ENCODE data around the gene ZNF30. TPM values are rescaled to one million over a fixed set of nuclear protein-coding genes. Genes with fewer than 3 reads are reported as not detected.

The ZNF30 gene
- total and polyA plus RNA-seq, 8 donors, result 1.1 to 3.1 (median 2.5) TPM

GRCh38 chr19:34936184-34936583 lies 9.5 kb downstream of the ZNF30 start:
- intact Hi-C loops (cut with DNase I), result no loop called here
- H3K9me3 ChIP-seq, result no peaks in the 10 kb centered on the region
- 99 to 100% methylated on average over 4 of the region's 4 CpGs for WGBS, 2 donors
- H3K4me1 ChIP-seq, result no peaks in the 10 kb centered on the region
- no peak for ATAC-seq
- H3K36me3 ChIP-seq, result peaks cover 0 to 37% (median 12%) of the 10 kb centered on the region in 3 donors
- no peak for FAIRE-seq
- H3K27ac ChIP-seq, result no peak overlapping the region
- no peak for DNase-seq
- H3K27me3 ChIP-seq, result no peaks in the 10 kb centered on the region
- no peak overlapping the region for H3K4me3 ChIP-seq
- TF ChIP-seq CTCF (IDR thresholded peaks at IDR 0.05), result no peak

- no peaks in the 10 kb centered on the region for H3K4me1 ChIP-seq
- DNase-seq, result no peak
- H3K9me3 ChIP-seq, result peaks cover 0 to 6% (median 0%) of the 10 kb centered on the region in 4 donors
- no peak overlapping the region for H3K27ac ChIP-seq
- H3K4me3 ChIP-seq, result no peak overlapping the region
- peaks cover 0 to 24% (median 3%) of the 10 kb centered on the region in 3 donors for H3K36me3 ChIP-seq
- ATAC-seq, result no peak
- H3K27me3 ChIP-seq, result no peaks in the 10 kb centered on the region
- TF ChIP-seq CTCF (IDR thresholded peaks at IDR 0.05), result no peak
- WGBS, 2 donors, result 79 to 91% methylated on average over 6 to 9 of the region's 10 CpGs
- intact Hi-C loops (cut with DNase I), result no loop called here
- FAIRE-seq, result no peak
Measured at GRCh38 chr19:34938886-34939285, 12.2 kb downstream of the ZNF30 start.

GRCh38 chr19:34943861-34944573 lies 17.3 kb downstream of the ZNF30 start:
- H3K9me3 ChIP-seq, result peaks cover 0 to 9% (median 0%) of the 10 kb centered on the region in 4 donors
- H3K4me1 ChIP-seq, result no peaks in the 10 kb centered on the region
- no peak for TF ChIP-seq CTCF (IDR thresholded peaks at IDR 0.05)
- H3K4me3 ChIP-seq, result no peak overlapping the region
- 97% methylated on average over 13 of the region's 13 CpGs for WGBS, 2 donors
- ATAC-seq (no peak), FAIRE-seq (no peak), DNase-seq (no peak)
- H3K27me3 ChIP-seq, result no peaks in the 10 kb centered on the region
- no peak overlapping the region for H3K27ac ChIP-seq
- peaks cover 0 to 16% (median 0%) of the 10 kb centered on the region in 3 donors for H3K36me3 ChIP-seq
- intact Hi-C loops (cut with DNase I), result no loop called here

GRCh38 chr19:34953092-34953491 lies 26.4 kb downstream of the ZNF30 start:
- Histone ChIP-seq H3K27ac (no peak overlapping the region), H3K27me3 (no peaks in the 10 kb centered on the region), H3K4me1 (no peaks in the 10 kb centered on the region), H3K9me3 (peaks cover 0 to 6% (median 1%) of the 10 kb centered on the region in 4 donors), H3K36me3 (peaks cover 0 to 17% (median 5%) of the 10 kb centered on the region in 3 donors), H3K4me3 (no peak overlapping the region)
- TF ChIP-seq CTCF (IDR thresholded peaks at IDR 0.05), result no peak
- FAIRE-seq (no peak), DNase-seq (no peak), ATAC-seq (no peak)
- intact Hi-C loops (cut with DNase I), result no loop called here
